Measurements from ENCODE around the gene SFTPB.

The SFTPB gene

GRCh38 chr2:85644909-85645308 lies 23.1 kb downstream of the SFTPB start:
- 0 out of 2 replicates have a peak overlapping the region, but pooled peaks have one; percentile 15 for H3K27ac ChIP-seq (ENCODE audit: low read length)
- no peaks in the 10 kb centered on the region for H3K9me3 ChIP-seq (ENCODE audit: insufficient read depth, low read length)
- H3K4me2 ChIP-seq (ENCODE audit: low read length) = peak overlapping the region; percentile 25
- H2AFZ ChIP-seq (ENCODE audit: low read depth, low read length) = no peak overlapping the region
- H3K79me2 ChIP-seq (ENCODE audit: low read length) = no peaks in the 10 kb centered on the region
- H3K36me3 ChIP-seq (replicated peaks; ENCODE audit: low read depth, low read length) = peaks cover 77% of the 10 kb centered on the region
- H3K4me3 ChIP-seq (ENCODE audit: low read length) = no peak overlapping the region
- H3K4me1 ChIP-seq (ENCODE audit: low read length) = peaks cover 53% of the 10 kb centered on the region
- H3K9ac ChIP-seq (ENCODE audit: low read length) = no peak overlapping the region; the same call in 1 of the 2 replicates
- TF ChIP-seq, protein P1, sequence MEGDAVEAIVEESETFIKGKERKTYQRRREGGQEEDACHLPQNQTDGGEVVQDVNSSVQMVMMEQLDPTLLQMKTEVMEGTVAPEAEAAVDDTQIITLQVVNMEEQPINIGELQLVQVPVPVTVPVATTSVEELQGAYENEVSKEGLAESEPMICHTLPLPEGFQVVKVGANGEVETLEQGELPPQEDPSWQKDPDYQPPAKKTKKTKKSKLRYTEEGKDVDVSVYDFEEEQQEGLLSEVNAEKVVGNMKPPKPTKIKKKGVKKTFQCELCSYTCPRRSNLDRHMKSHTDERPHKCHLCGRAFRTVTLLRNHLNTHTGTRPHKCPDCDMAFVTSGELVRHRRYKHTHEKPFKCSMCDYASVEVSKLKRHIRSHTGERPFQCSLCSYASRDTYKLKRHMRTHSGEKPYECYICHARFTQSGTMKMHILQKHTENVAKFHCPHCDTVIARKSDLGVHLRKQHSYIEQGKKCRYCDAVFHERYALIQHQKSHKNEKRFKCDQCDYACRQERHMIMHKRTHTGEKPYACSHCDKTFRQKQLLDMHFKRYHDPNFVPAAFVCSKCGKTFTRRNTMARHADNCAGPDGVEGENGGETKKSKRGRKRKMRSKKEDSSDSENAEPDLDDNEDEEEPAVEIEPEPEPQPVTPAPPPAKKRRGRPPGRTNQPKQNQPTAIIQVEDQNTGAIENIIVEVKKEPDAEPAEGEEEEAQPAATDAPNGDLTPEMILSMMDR (IDR thresholded peaks at IDR 0.05; ENCODE audit: low read depth, low read length) = no peak
- no peak for TF ChIP-seq EZH2phosphoT487 (IDR thresholded peaks at IDR 0.05; ENCODE audit: low read depth)
- H3K27me3 ChIP-seq (ENCODE audit: low read depth, low read length) = no peaks in the 10 kb centered on the region
- peaks cover 11% of the 10 kb centered on the region for H4K20me1 ChIP-seq (ENCODE audit: insufficient read depth, low read length)

- Histone ChIP-seq H3K79me2 (ENCODE audit: low read length) (no peaks in the 10 kb centered on the region), H4K20me1 (ENCODE audit: insufficient read depth, low read length) (peaks cover 2% of the 10 kb centered on the region), H3K4me1 (ENCODE audit: low read length) (peaks cover 42% of the 10 kb centered on the region), H3K27me3 (ENCODE audit: low read depth, low read length) (no peaks in the 10 kb centered on the region), H3K9me3 (ENCODE audit: insufficient read depth, low read length) (no peaks in the 10 kb centered on the region), H3K9ac (ENCODE audit: low read length) (no peak overlapping the region), H3K4me2 (ENCODE audit: low read length) (peak overlapping the region; percentile 13; the same call in 1 of the 2 replicates), H3K27ac (ENCODE audit: low read length) (peak overlapping the region; percentile 23; the same call in 1 of the 2 replicates), H3K36me3 (replicated peaks; ENCODE audit: low read depth, low read length) (peaks cover 70% of the 10 kb centered on the region), H2AFZ (ENCODE audit: low read depth, low read length) (no peak overlapping the region), H3K4me3 (ENCODE audit: low read length) (no peak overlapping the region)
- no peak for TF ChIP-seq EZH2phosphoT487 (IDR thresholded peaks at IDR 0.05; ENCODE audit: low read depth)
- TF ChIP-seq, protein P1 (IDR thresholded peaks at IDR 0.05; ENCODE audit: low read depth, low read length) = no peak
Observed at GRCh38 chr2:85642725-85643124, 25.3 kb downstream of the SFTPB start.

GRCh38 chr2:85635636-85636035 lies 32.4 kb downstream of the SFTPB start:
- no peaks in the 10 kb centered on the region for H3K27me3 ChIP-seq (ENCODE audit: low read depth, low read length)
- TF ChIP-seq EZH2phosphoT487 (IDR thresholded peaks at IDR 0.05; ENCODE audit: low read depth) = no peak
- TF ChIP-seq, protein P1 (IDR thresholded peaks at IDR 0.05; ENCODE audit: low read depth, low read length) = no peak
- H3K9ac ChIP-seq (ENCODE audit: low read length) = no peak overlapping the region
- no peaks in the 10 kb centered on the region for H3K9me3 ChIP-seq (ENCODE audit: insufficient read depth, low read length)
- H2AFZ ChIP-seq (ENCODE audit: low read depth, low read length) = no peak overlapping the region
- H3K4me3 ChIP-seq (ENCODE audit: low read length) = no peak overlapping the region
- H3K4me2 ChIP-seq (ENCODE audit: low read length) = no peak overlapping the region
- no peaks in the 10 kb centered on the region for H4K20me1 ChIP-seq (ENCODE audit: insufficient read depth, low read length)
- H3K27ac ChIP-seq (ENCODE audit: low read length) = no peak overlapping the region
- 0 out of 2 replicates have a peak, but pooled peaks cover 3% of the 10 kb centered on the region for H3K4me1 ChIP-seq (ENCODE audit: low read length)
- peaks cover 42% of the 10 kb centered on the region for H3K36me3 ChIP-seq (replicated peaks; ENCODE audit: low read depth, low read length)
- H3K79me2 ChIP-seq (ENCODE audit: low read length) = peaks cover 6% of the 10 kb centered on the region; the same call in 1 of the 2 replicates

- H3K79me2 ChIP-seq (ENCODE audit: low read length) = peaks cover 6% of the 10 kb centered on the region; the same call in 1 of the 2 replicates
- H2AFZ ChIP-seq (ENCODE audit: low read depth, low read length) = no peak overlapping the region
- H3K36me3 ChIP-seq (replicated peaks; ENCODE audit: low read depth, low read length) = peaks cover 47% of the 10 kb centered on the region
- H3K9me3 ChIP-seq (ENCODE audit: insufficient read depth, low read length) = no peaks in the 10 kb centered on the region
- H3K27me3 ChIP-seq (ENCODE audit: low read depth, low read length) = no peaks in the 10 kb centered on the region
- H3K27ac ChIP-seq (ENCODE audit: low read length) = no peak overlapping the region
- H3K9ac ChIP-seq (ENCODE audit: low read length) = no peak overlapping the region
- no peaks in the 10 kb centered on the region for H4K20me1 ChIP-seq (ENCODE audit: insufficient read depth, low read length)
- H3K4me1 ChIP-seq (ENCODE audit: low read length) = 0 out of 2 replicates have a peak, but pooled peaks cover 3% of the 10 kb centered on the region
- H3K4me2 ChIP-seq (ENCODE audit: low read length) = no peak overlapping the region
- no peak overlapping the region for H3K4me3 ChIP-seq (ENCODE audit: low read length)
- TF ChIP-seq, protein P1 (IDR thresholded peaks at IDR 0.05; ENCODE audit: low read depth, low read length) = no peak
- TF ChIP-seq EZH2phosphoT487 (IDR thresholded peaks at IDR 0.05; ENCODE audit: low read depth) = no peak
Observed at GRCh38 chr2:85635011-85635410, 33.0 kb downstream of the SFTPB start.
